ENCODE data around the gene MASP2.

MASP2 gene

DNA sequence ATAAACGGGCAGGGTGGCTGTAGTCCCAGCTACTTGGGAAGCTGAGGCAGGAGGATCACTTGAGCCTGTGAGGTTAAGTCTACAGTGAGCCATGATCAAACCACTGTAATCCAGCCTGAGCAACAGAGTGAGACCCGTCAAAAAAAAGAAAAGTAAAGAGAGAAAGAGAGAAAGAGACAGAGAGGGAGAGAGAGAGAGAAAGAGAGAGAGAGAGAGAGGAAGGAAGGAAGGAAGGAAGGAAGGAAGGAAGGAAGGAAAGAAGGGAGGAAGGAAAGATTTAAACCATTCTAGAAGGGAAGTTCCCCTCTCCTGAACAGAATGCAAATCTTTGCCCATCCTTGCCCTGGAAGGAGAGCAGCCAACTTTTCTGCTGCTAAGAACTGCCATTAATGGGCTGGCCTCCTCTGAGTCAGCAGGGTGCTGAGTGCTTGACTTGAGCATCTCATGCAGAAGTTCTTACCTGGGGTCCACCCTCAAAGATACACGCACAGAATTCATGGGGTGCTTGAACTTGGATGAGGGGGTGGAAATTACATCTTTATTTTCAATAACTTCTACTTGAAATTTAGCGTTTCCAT, 59.1 kb downstream of the MASP2 start:
- DNase-seq = no peak

DNA sequence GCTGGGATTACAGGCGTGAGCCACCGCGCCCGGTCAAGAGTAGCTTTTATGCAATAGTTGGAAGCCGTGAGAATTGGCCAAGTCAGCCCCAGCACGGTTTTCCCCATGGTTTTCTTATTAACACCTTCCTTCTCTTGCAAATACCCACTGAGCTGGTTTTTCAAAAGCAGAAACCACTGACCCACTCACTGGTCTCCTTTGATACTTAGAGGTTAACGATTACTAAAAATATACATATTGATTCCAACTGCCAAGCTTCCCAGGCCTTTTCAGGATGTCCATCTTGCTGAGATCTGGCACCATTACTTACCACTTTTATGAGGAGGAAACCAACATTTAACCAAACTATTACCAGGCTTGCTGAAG, 60.5 kb downstream of the MASP2 start:
- DNase-seq = no peak

GRCh38 chr1:10980841-10981727, 66.0 kb downstream of the MASP2 start:
- no peak for DNase-seq

DNA sequence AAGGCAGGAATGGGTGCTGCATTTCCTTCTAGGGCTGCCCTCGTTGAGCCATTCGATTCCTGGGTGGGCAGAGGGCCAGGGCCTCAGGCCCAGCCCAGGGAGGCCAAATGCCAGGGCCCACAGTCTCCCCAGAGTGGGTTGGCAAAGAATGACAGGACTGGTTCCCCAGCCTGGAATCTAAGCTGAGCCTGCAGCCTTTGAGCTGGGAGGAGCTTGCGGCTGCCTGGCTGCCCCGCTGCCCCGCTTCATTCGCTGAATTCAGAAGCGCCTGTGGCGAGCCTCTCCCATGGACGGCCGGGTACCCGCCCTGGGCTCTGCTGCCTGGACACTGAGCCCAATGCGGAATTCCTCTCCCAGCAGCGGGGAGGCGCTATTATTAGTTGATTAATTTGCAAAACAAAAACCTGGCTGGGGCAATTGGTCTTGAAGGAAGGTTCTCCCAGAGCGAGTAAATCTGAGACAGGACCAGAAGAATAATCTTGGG, 66.9 kb downstream of the MASP2 start:
- no peak for DNase-seq

GRCh38 chr1:10979483-10979920, 67.5 kb downstream of the MASP2 start:
- no peak for DNase-seq

DNA sequence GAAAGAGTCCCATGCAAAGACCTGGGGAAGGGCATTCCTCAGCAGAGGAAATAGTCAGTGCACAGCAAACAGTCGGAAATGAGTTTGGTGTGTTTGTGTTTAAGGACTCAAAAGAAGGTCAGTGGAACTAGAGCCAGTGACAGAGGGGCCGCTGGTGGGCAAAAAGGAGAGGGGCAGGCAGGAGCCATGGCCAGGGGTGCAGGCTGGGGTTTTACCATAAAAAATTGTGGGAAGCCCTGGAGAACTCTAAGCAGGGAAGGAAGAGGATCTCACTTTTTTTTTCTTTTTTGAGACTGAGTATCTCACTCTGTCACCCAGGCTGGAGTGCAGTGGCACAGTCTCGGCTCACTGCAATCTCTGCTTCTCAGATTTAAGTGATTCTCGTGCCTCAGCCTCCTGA, 68.3 kb downstream of the MASP2 start:
- no peak for DNase-seq
